Ovary (tissue), 3 donors: ENCODE results near the gene VPS11.

Experiments used
- CTCF ChIP-seq, 3 donors: fragments of 450-650 bp in 2 of 3; fragments of 200-600 bp in 1 of 3; IDR thresholded peaks; one replicate each; pipeline versions ENCODE4 v1.5.1 to v1.8.0; 2016 to 2022; ENCODE audit warnings: antibody characterized with exemption in 3 of 3, mild to moderate bottlenecking in 1 of 3
- EP300 ChIP-seq: sonication (generic); formaldehyde crosslinking; IDR thresholded peaks from one replicate; pipeline ENCODE4 v1.6.1; 2017; ENCODE audit warnings: antibody characterized with exemption
- donor health status: DM: no; HTN: no; CAD: no.

GRCh38 chr11:119030029-119030328 is 37.6 kb upstream of the VPS11 start:
- no peak for TF ChIP-seq CTCF (IDR thresholded peaks at IDR 0.05)
- TF ChIP-seq EP300, result no peak
